Muscle of back (tissue), 11 donors: ENCODE measurements around the gene PRXL2A. TPM values are rescaled to one million over a fixed set of nuclear protein-coding genes. Genes with fewer than 3 reads are reported as not detected.

ENCODE experiments used
- DNase-seq, 3 donors: peaks; one replicate each; pipeline versions ENCODE4 v3.0.0 to v3.0.0-alpha.2; 2013
- polyA plus RNA-seq, 10 donors: library from polyadenylated mRNA; unstranded; fragments of 120-200 nt; gene quantifications; one replicate each; pipeline ENCODE4 v1.2.1, GENCODE V29; 2013; ENCODE audit not compliant: insufficient read length in 10 of 10

PRXL2A gene
- polyA plus RNA-seq, 10 donors, result 67.2 to 99.0 (median 84.8) TPM

DNA sequence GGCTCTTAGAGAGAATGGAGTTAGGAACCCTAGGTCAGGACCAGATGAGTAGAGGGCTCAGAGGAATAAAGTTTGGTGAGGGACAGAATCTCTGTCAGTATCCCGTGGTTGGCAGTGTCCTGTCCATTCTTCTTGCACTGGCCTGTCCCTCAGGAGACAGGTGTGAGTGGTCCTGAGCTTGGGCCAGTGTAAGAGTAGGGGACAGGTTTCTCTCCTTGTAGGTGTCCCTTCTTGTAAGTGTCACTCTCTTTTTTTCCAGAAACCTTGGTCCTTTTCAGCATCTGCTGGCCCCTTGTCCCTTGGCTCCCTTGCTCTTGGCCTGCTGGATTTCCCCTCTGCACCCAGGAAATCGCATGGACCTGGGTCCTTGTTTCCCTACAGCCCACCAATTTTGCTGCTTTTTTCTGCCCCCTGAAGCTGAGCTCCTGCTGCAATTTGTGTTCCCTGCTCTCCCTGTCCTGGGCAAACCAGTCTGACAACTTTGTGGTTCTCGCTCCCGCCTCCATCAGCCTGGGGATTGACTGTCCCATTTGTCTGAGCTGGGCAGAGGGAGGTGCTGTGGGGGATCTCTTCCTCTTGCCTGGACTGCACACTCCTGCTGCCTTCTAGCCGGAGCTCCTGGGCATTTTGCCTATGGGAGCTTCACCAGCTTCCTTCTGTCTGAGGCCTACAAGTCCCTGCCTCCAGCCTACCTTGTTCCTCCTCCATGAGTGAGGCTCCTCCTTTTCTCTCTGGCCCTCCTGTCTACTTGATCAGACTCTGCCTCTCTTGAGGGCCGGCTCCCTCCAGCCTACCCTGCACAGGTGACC, 52.3 kb downstream of the PRXL2A start:
- DNase-seq, result peak in 1 of 3 donors; percentile 33

DNA sequence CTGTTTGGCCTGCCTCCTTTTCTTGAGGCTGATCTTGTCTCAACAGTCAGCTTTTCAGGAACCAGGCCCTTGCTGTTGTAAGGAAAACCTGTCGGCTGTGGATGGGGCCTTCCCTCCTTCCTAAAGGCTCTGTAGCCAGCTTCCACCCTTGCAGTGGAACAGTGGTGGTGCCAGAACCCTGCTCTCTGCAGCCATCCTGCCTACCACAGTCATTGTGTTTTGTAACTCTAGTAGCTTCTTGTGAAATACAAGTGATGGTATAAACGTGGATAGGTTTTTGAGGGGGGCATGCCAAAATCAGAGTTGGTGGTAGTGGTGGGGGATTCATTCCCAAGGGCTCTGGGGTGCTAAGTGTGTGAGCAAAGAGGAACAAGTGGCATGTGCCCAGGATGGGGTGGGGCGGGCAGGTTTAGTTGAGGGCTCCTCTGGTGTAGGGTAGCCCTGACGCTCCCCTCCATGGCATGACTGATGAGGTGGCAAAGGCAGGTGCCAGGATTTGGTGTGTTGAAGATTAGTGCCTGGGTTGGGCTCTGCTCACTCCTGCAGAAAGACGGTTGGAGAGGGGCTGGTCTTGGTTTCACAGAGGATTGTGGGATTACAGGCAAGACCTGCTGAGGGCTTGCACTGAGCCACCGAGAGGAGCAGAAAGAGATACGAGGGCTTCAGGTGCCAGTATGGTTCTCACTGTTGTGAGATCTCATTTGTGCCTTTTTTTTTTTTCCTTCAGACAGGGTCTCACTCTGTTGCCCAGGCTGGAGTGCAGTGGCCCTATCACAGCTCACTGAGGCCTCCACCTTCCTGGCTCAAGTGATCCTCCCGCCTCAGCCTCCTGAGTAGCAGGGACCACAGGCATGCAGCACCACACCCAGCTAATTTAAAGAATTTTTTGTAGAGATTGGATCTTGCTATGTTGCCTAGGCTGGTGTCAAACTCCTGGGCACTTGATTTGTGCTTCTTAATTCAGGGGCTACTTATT, 53.1 kb downstream of the PRXL2A start:
- no peak for DNase-seq

DNA sequence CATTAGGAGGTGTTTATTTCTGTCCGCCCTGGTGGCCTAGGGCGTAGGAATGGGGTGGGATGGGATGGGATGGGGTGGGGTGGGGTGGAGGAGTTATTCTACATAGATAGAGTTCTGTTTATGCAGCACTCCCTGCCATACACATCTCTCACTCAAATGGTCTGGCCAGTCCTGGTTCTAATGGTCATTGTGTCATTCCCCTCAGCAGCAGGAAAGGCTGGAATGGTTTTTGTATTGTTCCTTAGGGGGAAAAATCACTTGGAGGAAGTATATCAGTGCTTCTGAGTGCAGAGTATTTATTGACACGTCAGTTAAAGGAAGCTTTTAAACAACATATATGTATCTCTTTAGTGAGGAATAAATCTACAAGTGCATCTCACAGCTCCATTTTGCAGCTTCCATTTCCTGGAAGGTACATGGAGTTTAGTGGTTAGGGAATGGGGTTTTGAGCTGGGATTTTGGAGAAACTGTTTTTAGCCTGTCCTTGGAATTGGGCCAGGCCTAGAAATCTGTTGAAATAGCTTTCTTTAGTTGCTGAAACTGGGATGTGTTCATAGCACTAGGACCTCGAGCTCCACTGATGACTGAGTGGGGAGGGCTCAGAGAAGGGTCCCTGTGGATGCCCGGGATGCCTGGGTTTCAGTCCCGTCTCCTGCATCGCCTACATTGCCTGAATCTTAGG, 54.1 kb downstream of the PRXL2A start:
- DNase-seq, result peak in 2 of 3 donors; percentile 68 to 84

DNA sequence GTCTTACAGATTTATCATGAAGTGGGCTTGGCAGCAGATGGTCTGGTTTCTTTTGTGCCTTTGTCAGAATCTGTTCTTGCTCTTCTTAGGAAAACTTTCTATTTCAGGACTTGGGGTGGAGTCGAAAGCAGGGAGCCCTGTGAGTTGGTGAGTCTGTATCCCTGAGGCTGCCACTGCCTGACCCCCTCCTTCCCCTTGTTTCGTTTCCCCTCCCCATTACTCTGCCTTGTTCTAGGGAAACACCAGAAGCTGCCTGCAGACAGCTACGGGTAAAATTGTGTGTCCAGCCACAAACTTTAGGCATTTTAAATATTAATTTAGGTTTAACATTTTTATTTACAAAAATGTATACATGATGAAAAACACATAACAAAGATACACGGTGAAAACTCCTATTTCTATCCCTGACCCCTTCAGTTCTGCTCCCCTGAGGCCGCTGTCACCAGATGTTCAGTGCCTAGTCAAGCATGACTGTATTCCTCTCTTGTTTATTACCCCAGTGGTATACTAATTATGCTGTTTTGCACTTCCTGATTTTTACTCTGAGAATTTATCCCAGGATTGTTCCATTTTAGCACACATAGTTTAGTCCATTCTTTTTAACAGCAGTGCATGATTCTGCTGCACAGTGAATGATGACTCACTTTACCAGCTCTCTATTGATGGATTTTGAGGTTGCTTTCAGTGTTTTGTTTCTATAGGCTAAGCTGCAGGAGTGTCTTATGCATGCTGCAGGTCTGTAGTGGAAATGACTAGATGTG, 54.8 kb downstream of the PRXL2A start:
- no peak for DNase-seq

DNA sequence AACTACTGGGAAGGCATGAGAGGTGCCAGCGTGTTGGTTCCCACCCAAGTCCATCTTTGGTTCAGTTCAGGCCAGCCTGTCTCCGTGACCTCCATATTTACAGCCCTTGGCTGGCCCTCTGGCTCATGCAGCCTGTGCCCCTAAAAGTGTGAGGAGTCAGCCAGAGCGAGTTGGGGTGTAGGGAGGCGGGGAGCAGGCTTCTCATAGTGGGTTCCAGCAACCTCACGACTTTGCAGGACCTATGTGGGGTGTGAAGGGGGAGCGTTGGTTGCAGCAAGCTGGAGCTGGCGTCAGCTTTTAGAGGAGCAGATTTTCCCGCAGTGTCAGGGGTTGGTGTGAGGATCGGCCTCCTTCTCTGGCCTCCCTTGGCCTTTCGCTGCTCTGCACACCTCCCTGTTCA, 55.5 kb downstream of the PRXL2A start:
- DNase-seq, result no peak

DNA sequence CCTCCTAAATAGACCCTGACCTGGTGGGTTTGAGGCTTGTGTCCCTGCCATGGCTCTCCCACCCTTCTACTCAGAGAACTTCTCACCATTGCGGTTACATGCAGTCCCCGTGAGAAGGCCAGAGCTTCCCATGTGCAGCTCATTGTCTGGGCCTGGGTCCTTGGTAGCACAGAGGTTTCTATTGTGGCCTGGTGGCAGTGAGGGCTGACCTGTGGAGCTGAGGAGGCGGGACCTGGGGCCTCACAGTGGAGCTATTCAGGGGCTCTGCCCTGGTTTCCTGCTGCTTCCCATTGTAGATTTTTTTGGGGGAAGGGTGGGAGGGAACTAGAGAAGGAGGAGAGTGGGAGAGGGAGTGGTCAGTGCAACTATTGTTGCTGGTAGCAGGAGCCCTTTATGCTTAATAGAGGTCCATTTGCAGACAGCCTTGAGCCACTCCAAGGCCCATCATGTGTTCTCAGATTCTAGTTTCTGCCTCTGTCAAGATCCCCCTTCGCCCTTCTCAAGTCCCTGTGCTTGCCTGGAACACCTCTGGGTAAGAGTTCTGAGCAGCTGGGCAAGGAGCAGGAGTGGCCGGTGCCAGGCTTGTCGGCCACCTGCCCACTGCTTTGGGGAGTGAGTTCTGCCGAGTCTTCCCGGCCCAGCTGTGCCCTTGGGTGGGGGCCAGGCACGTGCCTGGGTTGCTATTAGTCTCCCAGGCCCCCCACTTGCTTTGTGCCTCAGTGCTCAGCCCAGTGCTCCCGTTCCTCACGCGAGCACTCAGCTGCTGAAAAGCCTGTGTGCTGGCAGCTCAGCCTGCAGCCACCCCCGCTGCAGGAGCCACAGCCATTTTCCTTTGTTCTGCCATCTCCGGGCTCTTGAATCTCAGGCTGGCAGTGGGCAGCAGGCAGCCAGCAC, 56.5 kb downstream of the PRXL2A start:
- peak in 2 of 3 donors; percentile 50 to 75 for DNase-seq

DNA sequence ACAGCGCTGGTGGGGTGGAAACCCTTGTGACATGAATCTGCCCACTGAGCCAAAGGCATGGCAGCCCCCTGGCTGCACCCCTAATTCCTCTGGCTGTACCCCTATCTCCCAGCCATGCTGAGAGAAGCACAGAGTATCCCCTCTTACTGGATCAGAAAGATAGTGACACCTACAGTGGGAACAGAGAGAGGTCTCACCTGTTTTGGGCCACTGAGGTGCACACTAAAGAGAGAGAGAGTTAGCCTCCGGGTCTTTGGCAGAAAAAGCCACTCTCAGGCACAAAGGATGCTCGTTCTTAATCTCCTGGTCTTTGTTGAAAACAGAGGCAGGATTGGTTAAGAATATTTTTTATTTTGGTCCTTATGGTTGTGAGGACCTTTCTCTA, 57.1 kb downstream of the PRXL2A start:
- no peak for DNase-seq

DNA sequence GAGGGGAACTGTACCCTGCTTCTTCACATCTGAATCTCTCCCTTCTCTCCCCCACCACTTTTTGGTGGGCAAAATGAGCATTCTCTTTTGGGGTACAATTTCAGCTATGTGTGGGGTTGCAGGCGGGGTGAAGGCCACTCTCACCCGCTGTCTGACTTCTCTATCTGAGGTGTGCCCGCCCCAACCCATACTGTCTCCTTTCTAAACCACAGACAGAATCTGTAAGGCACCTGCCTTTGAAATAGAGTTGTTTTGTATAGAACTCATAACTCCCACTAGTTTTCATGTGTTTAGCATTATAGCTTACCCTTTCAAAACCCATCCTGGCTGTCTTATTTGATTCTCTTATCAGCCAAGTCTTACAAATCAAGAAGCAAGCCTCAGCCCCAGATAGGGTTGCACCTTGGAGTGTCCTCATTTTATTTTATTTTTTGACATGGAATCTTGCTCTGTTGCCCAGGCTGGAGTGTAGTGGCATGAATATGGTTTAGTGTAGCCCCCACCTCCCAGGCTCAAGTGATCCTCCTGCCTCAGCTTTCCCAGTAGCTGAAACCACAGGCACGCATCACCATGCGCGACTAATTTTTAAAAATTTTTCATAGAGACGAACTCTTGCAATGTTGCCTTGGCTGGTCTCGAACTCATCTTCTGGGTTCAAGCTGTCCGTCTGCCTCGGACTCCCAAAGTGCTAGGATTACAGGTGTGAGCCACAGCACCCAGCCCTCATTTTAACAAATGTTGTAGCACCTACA, 57.7 kb downstream of the PRXL2A start:
- DNase-seq, result no peak

DNA sequence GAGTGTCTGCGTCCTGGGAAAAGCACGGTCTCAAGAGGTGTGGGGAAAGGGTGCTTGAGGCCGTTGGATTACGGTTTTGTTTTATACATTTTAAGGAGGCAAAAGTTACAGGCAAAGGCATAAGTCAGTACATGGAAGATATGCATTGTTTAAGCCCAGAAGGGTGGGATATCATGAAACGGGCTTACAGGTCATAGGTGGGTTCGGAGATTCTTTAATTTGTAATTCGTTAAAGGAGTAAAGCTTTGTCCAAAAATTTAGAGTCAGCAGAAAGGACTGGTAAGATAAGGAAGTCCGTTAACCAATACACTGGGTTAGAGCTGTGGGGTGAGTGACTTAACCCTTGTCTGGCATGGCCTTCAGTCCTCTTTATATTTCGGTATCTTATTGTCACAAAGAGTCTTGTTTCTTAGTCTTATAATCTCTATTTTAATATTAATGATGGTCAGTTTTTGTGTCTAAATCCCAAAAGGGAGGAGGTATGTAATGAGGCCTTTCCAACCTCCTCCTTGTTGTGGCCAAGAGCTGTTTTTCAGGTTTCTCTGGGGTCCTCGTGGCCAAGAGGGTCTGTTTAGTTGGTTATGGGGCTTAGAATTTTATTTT, 58.5 kb downstream of the PRXL2A start:
- no peak for DNase-seq

DNA sequence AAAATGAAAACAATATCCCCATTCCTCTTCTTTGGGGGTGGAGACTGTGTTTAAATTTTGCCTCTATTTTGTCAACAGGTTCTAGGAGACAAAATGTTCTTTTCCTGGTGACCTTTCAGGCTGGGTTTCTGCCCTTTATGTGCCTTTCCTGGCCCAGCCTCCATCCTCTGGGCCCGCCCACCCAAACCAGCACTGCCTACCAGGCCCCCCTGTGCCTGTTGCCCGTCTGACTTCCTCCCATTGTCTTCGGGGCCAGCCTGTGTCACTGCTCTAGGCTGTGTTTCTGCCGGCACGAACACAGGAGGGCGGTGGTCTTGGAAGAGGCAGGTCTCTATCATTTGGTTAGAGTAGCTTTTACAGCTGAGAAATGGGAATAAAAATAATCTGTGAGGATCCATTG, 59.7 kb downstream of the PRXL2A start:
- DNase-seq, result no peak

DNA sequence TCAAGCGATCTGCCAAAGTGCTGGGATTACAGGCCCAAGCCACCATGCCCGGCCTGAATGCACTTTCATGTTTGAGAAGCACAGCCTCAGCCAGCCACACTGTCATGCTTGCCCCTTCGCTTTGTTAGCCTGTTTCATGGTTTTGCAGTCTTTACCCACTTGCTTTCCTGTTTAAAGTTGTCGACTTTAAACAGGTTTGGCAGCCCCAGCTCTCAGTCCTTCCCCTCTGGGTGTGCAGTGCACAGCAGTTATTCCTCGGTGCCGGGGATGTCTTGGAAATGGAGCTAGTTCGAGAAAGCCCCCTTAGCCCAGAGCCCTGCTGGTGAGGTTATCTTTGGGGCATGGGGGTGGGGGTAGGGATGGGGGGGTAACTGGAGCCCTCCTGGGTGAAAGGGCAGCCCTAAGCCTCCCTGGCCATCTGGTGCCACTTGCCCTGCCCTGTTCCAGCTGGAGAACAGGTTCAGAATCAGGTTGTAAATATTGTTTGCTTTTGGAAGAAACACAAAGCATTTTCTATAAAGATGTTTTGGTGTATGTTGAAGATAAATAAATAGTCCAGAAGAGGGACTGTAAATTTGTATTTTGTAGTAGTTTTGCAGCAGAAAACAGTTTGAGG, 60.6 kb downstream of the PRXL2A start:
- no peak for DNase-seq

DNA sequence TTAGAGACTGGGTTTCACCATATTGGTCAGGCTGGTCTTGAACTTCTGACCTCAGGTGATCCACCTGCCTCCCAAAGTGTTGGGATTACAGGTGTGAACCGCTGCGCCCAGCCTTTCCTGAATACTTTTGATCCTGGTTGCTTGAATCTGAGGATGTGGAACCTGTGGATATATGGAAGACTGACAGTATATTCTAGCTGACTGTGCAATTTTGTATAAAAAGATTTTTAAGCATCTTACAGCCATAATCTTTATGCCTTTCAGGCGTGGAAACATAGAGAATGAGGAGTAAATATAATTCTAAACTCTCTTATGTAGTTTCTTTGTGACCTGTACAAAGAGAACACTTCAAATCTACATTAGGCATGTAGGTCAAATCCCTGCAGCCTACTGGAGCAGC, 61.9 kb downstream of the PRXL2A start:
- DNase-seq, result no peak

DNA sequence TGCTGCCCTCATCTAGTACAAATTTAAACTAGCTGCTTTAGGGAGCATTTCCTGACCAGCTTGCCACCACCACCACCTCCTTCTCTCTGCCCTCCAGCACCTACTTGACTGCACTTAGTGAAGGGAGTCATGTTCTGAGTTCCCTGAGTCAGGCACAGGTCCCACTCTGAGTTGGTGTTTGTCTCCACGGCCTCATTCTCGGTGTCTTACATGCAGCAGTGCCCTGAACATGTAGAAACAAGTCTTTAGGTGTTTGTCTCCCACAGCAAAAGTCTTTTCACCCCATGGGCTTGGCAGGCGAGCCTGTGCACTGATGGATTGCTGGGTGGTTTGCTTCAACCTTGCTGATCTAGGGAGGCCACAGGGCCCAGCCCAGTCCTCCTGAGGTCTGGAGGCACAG, 62.6 kb downstream of the PRXL2A start:
- no peak for DNase-seq

DNA sequence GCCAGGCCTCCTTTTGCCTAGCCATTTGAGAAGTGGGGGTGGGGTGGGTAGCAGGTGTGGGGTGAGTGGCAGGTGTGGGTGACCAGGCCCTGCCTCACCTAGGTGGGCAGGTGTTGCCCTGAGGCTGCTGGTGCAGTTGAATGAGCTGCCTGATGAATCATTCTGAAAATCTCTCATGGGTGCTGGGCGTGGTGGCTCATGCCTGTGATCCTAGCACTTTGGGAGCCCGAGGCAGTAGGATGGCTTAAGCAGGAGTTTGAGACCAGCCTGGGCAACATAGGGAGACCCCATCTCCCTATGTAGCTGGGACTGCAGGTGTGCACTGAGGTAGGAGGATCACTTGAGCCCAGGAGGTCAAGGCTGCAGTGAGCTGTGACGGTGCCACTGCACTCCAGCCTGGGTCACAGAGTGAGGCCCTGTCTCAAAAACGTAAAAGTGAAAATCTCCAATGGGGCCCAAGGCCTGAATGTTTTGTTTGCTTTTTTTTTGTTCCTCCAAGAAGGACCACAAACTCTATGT, 63.4 kb downstream of the PRXL2A start:
- no peak for DNase-seq

DNA sequence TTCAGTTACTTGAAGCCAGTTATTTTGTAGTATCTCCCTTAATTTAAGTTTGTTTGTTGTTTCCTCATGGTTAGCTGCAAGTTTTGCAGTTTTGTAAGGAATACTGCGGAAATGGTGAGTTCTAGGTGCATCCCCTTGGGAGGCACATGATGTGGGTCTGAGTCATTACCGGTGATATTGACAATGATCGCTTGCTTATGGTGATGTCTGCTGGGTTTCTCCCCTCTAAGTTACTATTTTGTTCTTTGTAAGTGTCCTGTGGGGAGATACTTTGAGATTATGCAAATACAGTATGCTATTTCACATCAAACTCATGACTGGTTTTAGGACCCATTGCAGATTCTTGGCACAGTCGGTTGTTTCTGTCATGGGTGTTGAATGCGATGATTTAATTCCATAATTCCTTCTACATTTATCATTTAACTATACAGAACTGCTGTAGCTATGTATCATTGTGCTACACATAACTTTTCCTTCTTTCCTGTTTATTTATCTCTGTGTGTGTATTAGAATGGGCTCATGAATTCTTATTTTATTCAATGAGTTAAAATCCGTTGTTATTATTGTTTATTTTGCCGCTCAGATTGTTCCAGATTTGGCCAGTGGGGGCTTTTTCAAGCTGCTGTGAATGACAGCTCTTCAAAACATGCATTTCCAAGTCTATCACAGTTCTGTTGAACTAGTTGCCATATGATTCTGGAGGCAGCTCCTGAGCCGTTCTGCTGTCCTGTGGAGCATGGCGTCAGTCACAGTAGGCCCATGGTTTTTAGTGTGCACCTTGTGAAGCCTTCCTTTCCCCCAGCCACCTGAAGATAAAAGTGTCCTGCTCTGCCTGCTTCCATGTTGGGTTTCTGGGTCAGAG, 64.1 kb downstream of the PRXL2A start:
- DNase-seq, result peak in 1 of 3 donors; percentile 58

DNA sequence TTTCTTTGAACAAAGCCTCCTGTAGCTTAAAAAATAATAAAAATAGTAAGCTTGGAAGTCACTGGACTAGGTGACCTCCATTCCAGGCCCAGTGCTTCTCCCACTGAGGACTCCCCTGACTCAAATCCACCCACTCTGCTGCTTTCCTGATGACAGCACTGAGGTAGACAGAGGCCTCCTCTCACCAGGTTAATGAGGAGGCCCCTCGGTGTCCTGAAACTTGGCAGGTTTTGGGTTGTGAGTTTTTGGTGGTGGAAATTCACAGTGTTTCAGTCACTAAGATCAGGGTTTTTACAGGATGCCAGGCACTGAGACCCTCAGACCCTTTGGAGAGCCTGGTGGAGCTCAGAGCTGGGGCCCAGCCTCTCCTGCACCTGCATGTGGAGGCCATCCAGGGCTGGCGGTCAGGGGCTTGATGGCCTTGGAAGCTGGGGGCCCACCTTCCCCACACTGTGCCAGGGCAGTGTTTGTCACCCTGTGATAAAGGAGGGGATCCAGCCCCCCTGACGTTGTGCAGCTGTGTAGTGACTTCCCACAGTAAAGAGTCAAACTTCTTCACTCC, 64.8 kb downstream of the PRXL2A start:
- DNase-seq, result no peak
